Left lung (tissue), 14 donors: Measurements from ENCODE around the gene AMPD3. TPM values are rescaled to one million over a fixed set of nuclear protein-coding genes. Genes with fewer than 3 reads are reported as not detected.

Experiments
- ATAC-seq: fragments of 200-7000 bp; cut with Tn5 transposase; one replicate; pipeline ENCODE4 v1.9.1; 2020; ENCODE audit warnings: moderate library complexity
- DNase-seq, 4 donors: peaks; one replicate each; pipeline ENCODE4 v3.0.0-alpha.2; 2013 to 2020
- H3K27ac ChIP-seq, 2 donors: fragments of 200-600 bp; sonication (generic) in 1 of 2; one replicate each; pipeline versions ENCODE4 v1.5.0 to v1.8.0; 2020 to 2021
- H3K27me3 ChIP-seq, 2 donors: fragments of 200-600 bp; sonication (generic) in 1 of 2; one replicate each; pipeline versions ENCODE4 v1.5.0 to v1.8.0; 2020 to 2021
- H3K36me3 ChIP-seq, 2 donors: fragments of 200-600 bp; sonication (generic) in 1 of 2; one replicate each; pipeline versions ENCODE4 v1.5.0 to v1.8.0; 2020 to 2021
- H3K4me1 ChIP-seq, 2 donors: fragments of 200-600 bp; one replicate each; pipeline ENCODE4 v1.8.0; 2021
- H3K4me3 ChIP-seq, 2 donors: fragments of 200-600 bp; sonication (generic) in 1 of 2; one replicate each; pipeline versions ENCODE4 v1.5.0 to v1.8.0; 2020 to 2021; ENCODE audit warnings: mild to moderate bottlenecking in 1 of 2
- H3K9me3 ChIP-seq, 2 donors: fragments of 200-600 bp; sonication (generic) in 1 of 2; one replicate each; pipeline versions ENCODE4 v1.5.0 to v1.8.0; 2020 to 2021
- intact Hi-C, 2 donors: fragments of 100-400 bp; cut with DNase I; formaldehyde crosslinking; loops; one replicate each; pipeline versions ENCODE4 v1.11.2 to v1.14.2; 2022
- long read RNA-seq, 12 donors: library from polyadenylated mRNA in 2 of 12; unstranded in 2 of 12; transcript quantifications; one replicate each; pipeline ENCODE4 v2.0.0 and lab custom pipeline, GENCODE V29; 2019 to 2026
- polyA plus RNA-seq, 6 donors: library from polyadenylated mRNA; unstranded; fragments of 120-200 nt; gene quantifications; one replicate each; pipeline ENCODE4 v1.2.1, GENCODE V29; 2013; ENCODE audit not compliant: insufficient read length in 6 of 6
- total RNA-seq, 2 donors: library from RNA; stranded (reverse); fragmentation: NEBNext Ultra II Directional; extraction: Animal tissue kit (Norgen Biotek cat#: 25700); gene quantifications; one replicate each; pipeline ENCODE4 v1.2.1, GENCODE V29; 2021
- TF ChIP-seq, protein P1 (sequence below), 2 donors: fragments of 200-600 bp; sonication (generic) in 1 of 2; IDR thresholded peaks; one replicate each; pipeline versions ENCODE4 v1.5.0 to v1.8.0; 2021; ENCODE audit warnings: antibody characterized with exemption in 2 of 2
- donor health status: DM: no; HTN: yes; CAD: no.
- donor health status: DM: no; HTN: no; CAD: no.

The AMPD3 gene
- total RNA-seq (10 to 100 TPM; 11.2 to 28.8 TPM), polyA plus RNA-seq (10 to 100 TPM in 1 of 6 donors, 1 to 10 TPM in 5; 6.6 to 10.1 (median 7.5) TPM)
- long read RNA-seq, donor 1, partial matches to known transcripts, result 0 of 1 reads
- long read RNA-seq, donor 1, other reads (novel, unspliced or antisense), result 0 of 1 reads
- long read RNA-seq, donor 2, result 0 reads
- long read RNA-seq, donor 3, result 0 reads
- long read RNA-seq, donor 4, partial matches to known transcripts, result 0 of 1 reads
- long read RNA-seq, donor 4, other reads (novel, unspliced or antisense), result 1 of 1 reads
- long read RNA-seq, donor 5, result 0 reads
- long read RNA-seq, donor 6, result 0 reads
- long read RNA-seq, donor 7, result 0 reads
- long read RNA-seq, donor 8, partial matches to known transcripts, result 0 of 1 reads
- long read RNA-seq, donor 8, other reads (novel, unspliced or antisense), result 0 of 1 reads
- long read RNA-seq, donor 9, result 0 reads
- long read RNA-seq, donor 10, partial matches to known transcripts, result 1 of 1 reads
- long read RNA-seq, donor 10, other reads (novel, unspliced or antisense), result 0 of 1 reads
- long read RNA-seq, donor 11, partial matches to known transcripts, result 13 of 48 reads
- long read RNA-seq, donor 11, other reads (novel, unspliced or antisense), result 34 of 48 reads
- long read RNA-seq, donor 12, result 0 reads

DNA sequence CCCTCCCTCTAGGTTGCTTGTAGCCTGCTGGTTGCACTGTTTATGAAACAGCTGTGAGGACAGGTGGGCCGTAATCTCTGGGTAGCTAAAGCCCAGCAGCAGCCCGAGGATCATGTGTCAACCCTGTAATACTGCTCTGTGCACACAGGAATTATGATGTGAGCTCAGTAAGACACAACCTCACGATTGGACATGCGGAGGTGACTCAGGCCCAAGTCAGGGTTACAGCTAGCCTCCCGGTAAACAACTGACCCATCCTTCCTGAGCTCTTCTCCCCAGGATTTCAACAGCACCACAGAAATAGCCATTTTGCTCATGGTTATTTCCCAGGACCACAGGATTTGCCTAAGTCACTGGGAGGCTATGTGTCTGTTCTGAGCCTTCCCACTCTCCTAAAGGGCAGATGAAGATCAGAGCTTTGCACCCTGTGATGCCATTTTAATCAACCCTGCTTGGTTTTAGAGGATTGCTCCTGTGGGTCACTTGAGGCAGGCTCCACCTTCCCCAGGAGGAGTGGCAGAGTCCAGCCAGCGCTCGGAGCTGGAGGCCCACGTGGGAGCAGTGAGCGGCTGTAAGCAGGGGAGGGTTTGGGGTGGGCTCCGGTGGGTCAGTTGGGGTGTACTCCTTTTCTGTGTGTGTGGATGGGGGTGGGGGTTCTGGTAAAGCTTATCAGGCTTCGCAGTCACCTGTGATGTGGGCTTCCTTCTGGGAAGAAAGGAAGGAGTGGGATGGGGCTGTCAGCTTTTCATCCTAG lies at the start of gene AMPD3:
Gene AMPD3 (plus strand): TSS at position 387 of the 754 bp plus-strand sequence. CDS start 6,256 bp downstream, outside the sequence.
- DNase-seq (no peak), ATAC-seq (no peak)
- H3K36me3 ChIP-seq, result no peaks in the 10 kb centered on the region
- intact Hi-C loops, result no loop called here
- H3K9me3 ChIP-seq, result no peaks in the 10 kb centered on the region
- peak within 1 kb of the TSS; percentile 4 to 92 for H3K27ac ChIP-seq
- H3K27me3 ChIP-seq, result peaks cover 0 to 11% of the 10 kb centered on the region in 2 donors
- H3K4me3 ChIP-seq, result peak within 1 kb of the TSS; percentile 4 to 48
- TF ChIP-seq, protein P1, sequence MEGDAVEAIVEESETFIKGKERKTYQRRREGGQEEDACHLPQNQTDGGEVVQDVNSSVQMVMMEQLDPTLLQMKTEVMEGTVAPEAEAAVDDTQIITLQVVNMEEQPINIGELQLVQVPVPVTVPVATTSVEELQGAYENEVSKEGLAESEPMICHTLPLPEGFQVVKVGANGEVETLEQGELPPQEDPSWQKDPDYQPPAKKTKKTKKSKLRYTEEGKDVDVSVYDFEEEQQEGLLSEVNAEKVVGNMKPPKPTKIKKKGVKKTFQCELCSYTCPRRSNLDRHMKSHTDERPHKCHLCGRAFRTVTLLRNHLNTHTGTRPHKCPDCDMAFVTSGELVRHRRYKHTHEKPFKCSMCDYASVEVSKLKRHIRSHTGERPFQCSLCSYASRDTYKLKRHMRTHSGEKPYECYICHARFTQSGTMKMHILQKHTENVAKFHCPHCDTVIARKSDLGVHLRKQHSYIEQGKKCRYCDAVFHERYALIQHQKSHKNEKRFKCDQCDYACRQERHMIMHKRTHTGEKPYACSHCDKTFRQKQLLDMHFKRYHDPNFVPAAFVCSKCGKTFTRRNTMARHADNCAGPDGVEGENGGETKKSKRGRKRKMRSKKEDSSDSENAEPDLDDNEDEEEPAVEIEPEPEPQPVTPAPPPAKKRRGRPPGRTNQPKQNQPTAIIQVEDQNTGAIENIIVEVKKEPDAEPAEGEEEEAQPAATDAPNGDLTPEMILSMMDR (IDR thresholded peaks at IDR 0.05), result no peak
- H3K4me1 ChIP-seq, result peaks cover 6 to 83% of the 10 kb centered on the region in 2 donors

DNA sequence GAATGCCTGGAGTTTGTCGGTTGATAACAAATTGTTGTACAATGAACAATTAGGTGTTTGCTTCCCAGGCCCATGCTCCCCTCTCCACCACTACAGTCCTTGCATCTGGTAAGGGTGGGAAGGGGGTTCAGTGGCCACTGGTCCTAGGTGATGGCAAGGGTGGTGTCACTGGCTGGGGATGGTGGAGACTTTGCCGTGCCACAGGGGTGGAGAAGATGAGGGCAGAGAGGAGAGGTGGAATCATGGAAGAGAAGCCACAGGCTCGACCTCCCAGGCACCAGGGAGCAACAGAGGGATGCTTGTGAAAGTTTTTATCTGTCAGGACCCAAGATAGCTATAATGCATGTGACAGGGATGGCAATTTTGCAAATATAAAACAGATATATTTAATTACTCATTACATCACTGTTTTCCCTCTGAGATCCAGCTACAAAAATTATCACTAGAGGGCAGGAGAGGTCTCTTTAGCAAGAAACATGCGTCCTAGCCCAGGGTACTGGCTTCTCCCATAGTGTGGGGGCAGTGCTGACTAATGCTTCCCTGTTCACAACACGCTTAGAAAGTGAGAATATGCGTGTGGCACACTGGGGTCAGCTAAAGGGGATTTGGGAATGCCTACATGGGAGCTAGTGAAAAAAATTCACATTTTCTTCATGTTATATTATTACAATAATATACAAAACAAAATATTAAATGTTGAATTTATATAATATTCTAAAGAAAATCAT lies 49.0 kb upstream of the AMPD3 start:
- Histone ChIP-seq H3K9me3 (no peaks in the 10 kb centered on the region), H3K4me1 (peaks cover 0 to 24% of the 10 kb centered on the region in 2 donors), H3K27me3 (no peaks in the 10 kb centered on the region), H3K4me3 (no peak overlapping the region), H3K27ac (no peak overlapping the region), H3K36me3 (no peaks in the 10 kb centered on the region)
- ATAC-seq (peak; percentile 97), DNase-seq (peak in 3 of 4 donors; percentile 46 to 78 (median 78))
- TF ChIP-seq, protein P1 (IDR thresholded peaks at IDR 0.05), result peak; percentile 75 to 79
- intact Hi-C loops, result loop anchor here in 1 of 2 donors (5.0 kb wide), 1 partner anchor 246 kb away; no protein-coding TSS in a partner anchor

DNA sequence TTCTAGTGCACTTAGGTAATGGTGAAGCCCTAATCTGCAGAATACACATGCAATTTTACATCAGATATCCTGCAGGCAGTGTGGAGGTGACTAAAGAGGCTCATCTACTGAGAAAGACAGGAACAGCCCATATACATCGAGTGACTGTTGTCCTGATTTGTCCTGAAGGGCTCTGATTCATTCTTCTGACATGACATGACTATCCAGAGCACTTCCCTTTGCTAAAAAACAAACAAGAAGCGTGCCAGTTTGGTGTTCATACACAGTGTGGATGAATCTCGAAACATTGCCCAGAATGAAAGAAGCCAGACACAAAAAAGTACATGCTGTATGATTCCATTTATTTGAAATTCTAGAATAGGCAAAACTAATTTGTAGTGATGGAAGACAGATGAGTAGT lies 48.0 kb upstream of the AMPD3 start:
- intact Hi-C loops, result loop anchor here in 1 of 2 donors (5.0 kb wide), 1 partner anchor 245 kb away; no protein-coding TSS in a partner anchor
- DNase-seq, result no peak
- Histone ChIP-seq H3K36me3 (no peaks in the 10 kb centered on the region), H3K27ac (peak overlapping the region in 1 of 2 donors; percentile 46), H3K4me1 (peaks cover 0 to 18% of the 10 kb centered on the region in 2 donors), H3K9me3 (no peaks in the 10 kb centered on the region), H3K4me3 (no peak overlapping the region), H3K27me3 (no peaks in the 10 kb centered on the region)
- TF ChIP-seq, protein P1 (IDR thresholded peaks at IDR 0.05), result no peak
- ATAC-seq, result peak; percentile 51

DNA sequence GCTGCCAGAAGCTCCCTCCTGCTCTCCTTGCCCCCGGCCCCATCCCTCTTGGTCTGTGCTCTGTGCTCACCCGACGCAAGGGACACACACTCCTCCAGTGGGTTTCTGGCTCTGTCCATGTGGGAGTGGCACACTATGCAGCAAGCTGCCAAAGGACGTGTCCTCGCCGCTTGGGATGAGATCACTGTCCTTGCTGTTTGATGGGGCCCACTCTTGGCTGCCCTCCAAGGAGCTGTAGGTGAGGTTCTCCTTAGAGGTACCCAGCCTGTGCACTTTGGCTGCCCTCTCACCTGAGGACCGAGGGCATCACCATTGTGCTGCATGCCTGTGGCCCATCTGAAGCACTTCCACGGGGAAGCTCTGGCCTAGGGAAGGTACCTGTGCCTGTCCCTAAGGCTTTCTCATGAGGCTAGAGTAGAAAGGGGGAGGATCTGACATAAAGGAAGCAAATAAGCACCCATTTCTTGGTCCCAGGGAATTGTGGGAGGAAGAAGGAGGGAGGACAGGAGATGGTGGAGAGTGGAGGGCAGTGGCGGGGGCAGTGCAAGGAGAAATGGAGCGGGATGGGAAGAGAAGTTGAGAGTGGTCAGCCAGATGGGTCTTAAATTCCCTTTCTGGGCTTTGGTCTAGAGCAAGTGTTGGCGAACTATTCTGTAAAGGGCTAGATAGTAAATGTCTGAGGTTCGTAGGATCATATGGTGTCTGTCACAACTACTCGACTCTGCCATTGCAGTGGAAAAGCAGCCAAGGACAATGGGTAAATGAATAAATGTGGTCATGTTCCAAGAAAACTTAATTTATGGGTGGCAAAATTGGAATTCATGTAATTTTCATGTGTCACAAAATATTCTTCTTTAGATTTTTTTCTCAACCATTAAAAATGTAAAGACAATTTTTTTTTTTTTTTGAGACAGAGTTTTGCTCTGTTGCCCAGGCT lies 47.0 kb upstream of the AMPD3 start:
- Histone ChIP-seq H3K4me1 (peaks cover 0 to 18% of the 10 kb centered on the region in 2 donors), H3K9me3 (no peaks in the 10 kb centered on the region), H3K27me3 (no peaks in the 10 kb centered on the region), H3K36me3 (no peaks in the 10 kb centered on the region), H3K27ac (no peak overlapping the region), H3K4me3 (no peak overlapping the region)
- ATAC-seq (no peak), DNase-seq (no peak)
- intact Hi-C loops, result loop anchor here in 1 of 2 donors (5.0 kb wide), 1 partner anchor 244 kb away; no protein-coding TSS in a partner anchor
- TF ChIP-seq, protein P1 (IDR thresholded peaks at IDR 0.05), result no peak
